GM13976 (cell line): ENCODE data around the gene RBPJ.
"Not testable (repeated sequence)": the region's sequence is repeated elsewhere in the genome, so short reads cannot be mapped to it uniquely, and the experiment has no call there.

Source experiments
- DNase-seq: peaks from one replicate; pipeline ENCODE4 v3.0.0; 2012; ENCODE audit warnings: low spot score
- in situ Hi-C: fragments of 300-500 bp; cut with MboI; formaldehyde crosslinking; loops from one replicate; pipeline ENCODE4 v1.12.0; 2022; ENCODE audit warnings: low sequenced_read_pairs, mixed read lengths, inconsistent platforms; ENCODE audit not compliant: unreplicated experiment
- TF ChIP-seq, protein P1 (sequence below): IDR thresholded peaks from 2 replicates; pipeline ENCODE4 v1.5.1; 2012; ENCODE audit warnings: borderline replicate concordance, mild to moderate bottlenecking; ENCODE audit not compliant: insufficient read depth; ENCODE audit errors: extremely low read depth, missing control alignments, control extremely low read depth

Gene RBPJ

DNA sequence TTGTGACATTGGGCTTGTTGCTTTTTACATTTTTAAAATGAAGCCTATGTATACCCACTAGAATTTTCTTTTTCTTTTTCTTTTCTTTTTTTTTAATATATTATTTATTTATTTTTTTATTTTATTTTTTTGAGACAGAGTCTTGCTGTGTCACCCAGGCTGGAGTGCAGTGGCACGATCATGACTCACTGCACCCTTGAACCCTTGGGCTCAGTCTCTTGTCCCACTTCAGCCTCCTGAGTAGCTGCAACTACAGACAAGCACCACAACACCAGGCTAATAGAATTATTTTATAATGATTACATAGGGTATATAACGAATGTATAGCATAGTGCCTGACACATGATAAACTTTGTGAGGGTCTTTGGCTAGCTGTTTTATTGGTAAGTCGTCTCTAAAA lies 64.9 kb downstream of the RBPJ start:
- TF ChIP-seq, protein P1, sequence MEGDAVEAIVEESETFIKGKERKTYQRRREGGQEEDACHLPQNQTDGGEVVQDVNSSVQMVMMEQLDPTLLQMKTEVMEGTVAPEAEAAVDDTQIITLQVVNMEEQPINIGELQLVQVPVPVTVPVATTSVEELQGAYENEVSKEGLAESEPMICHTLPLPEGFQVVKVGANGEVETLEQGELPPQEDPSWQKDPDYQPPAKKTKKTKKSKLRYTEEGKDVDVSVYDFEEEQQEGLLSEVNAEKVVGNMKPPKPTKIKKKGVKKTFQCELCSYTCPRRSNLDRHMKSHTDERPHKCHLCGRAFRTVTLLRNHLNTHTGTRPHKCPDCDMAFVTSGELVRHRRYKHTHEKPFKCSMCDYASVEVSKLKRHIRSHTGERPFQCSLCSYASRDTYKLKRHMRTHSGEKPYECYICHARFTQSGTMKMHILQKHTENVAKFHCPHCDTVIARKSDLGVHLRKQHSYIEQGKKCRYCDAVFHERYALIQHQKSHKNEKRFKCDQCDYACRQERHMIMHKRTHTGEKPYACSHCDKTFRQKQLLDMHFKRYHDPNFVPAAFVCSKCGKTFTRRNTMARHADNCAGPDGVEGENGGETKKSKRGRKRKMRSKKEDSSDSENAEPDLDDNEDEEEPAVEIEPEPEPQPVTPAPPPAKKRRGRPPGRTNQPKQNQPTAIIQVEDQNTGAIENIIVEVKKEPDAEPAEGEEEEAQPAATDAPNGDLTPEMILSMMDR: no peak
- DNase-seq: no peak
- in situ Hi-C loops: no loop called here

DNA sequence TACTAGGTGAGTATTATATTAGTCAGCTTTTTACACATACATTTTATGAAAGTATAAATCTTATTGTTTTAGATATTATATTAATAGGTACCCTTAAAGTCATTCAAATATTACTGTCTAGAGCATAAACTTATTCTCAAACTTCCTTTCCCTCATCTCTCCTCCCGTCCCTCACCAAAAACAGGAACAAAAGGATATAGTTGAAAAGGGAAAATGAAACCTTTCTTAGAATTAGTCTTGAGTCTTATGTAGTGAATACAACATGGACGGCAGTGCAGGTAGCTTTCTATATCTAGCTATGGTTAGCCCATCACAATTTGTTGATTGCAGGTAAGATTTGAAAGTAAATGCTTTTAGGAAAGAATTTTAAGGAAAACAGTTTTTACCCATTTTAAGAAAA lies 65.6 kb downstream of the RBPJ start:
- in situ Hi-C loops: no loop called here
- TF ChIP-seq, protein P1: no peak

DNA sequence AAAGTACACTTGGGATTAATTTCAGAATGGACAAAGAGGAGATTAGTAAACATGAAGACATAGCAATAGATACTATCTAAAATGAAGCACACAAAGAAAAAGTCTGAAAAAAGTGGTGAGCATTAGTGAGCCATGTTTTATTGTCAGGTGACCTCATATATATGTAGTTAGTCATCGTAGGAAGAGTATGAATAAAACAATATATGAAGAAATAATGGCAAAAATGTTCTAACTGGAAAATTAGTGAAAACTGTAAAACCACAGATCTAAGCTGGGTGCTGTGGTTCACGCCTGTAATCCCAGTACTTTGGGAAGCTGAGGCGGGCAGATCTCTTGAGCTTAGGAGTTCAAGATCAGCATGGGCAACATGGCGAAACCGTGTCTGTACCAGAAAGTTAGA lies 67.9 kb downstream of the RBPJ start:
- no peak for DNase-seq
- TF ChIP-seq, protein P1: no peak
- in situ Hi-C loops: no loop called here

More for the DNA sequence above, 65.6 kb downstream of the RBPJ start:
- no peak for DNase-seq

DNA sequence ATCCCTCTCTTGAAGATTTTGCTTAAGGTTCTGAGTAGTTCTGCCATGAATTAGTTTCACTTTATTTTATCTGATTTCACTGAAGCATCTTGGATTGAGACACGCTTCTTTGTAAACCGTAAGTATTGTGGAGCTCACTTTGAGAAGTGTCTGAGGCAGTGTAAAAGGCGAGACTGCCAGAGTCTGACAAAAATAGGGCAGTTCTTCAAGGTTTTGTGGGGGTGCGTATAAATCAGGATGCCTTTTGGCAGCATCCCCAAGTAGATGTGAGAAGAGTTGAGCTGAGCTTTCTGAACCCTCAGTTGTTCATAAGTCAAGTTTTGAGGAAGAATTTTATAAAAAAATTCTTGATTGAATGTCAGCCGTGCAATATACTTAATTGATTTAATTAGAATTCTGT lies 76.3 kb downstream of the RBPJ start:
- in situ Hi-C loops: no loop called here
- TF ChIP-seq, protein P1: no peak
- no peak for DNase-seq

DNA sequence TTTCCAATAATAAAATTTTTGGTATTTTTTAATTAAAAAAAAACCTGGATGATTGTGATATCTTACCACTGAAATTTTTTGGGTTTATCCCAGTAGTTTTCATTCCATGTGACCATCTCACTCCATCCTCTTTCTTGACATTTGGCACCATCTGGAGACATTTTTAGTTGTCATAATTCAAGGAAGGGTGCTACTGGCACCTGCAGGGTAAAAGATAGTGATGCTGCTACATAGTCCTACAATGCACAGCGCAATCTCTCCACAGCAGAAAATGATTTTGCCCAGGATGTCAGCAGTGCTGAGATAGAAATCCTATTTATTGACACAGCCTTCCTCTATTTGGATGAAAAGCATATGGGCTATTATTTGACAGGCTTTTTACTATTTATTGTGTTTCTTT lies 79.3 kb downstream of the RBPJ start:
- in situ Hi-C loops: no loop called here
- TF ChIP-seq, protein P1: no peak
- no peak for DNase-seq

- in situ Hi-C loops, DNase-seq: not testable (repeated sequence)
These were observed 81.2 kb downstream of the RBPJ start for GRCh38 chr4:26402017-26402416.

- no peak for DNase-seq
- in situ Hi-C loops: no loop called here
- TF ChIP-seq, protein P1: no peak
These were observed 81.6 kb downstream of the RBPJ start for GRCh38 chr4:26402458-26402857.
